ENCODE results near the gene BHLHE23. TPM values are rescaled to one million over a fixed set of nuclear protein-coding genes. Genes with fewer than 3 reads are reported as not detected.

The BHLHE23 gene
- total and polyA plus RNA-seq, 4 donors = not detected

GRCh38 chr20:62986257-62986800 is 20.4 kb downstream of the BHLHE23 start:
- TF ChIP-seq CTCF (IDR thresholded peaks at IDR 0.05; ENCODE audit: control extremely low read depth, extremely low read depth) = no peak
- Histone ChIP-seq H3K9ac (ENCODE audit: insufficient read depth in 1 of 2, low read length in 2 of 2) (no peak overlapping the region), H3K9me3 (ENCODE audit: control insufficient read depth in 4 of 4, insufficient read depth in 3 of 4, low read length in 3 of 4) (peaks cover 0 to 2% (median 0%) of the 10 kb centered on the region in 4 donors), H3K27ac (ENCODE audit: low read depth in 1 of 2, low read length in 1 of 2) (no peak overlapping the region), H3K27me3 (ENCODE audit: control insufficient read depth in 3 of 3, insufficient read depth in 3 of 3, low read length in 2 of 3) (peaks cover 3 to 14% (median 7%) of the 10 kb centered on the region in 3 donors), H3K36me3 (ENCODE audit: control insufficient read depth in 4 of 4, insufficient read depth in 4 of 4, low read length in 4 of 4) (no peaks in the 10 kb centered on the region), H3K4me3 (no peak overlapping the region), H3K4me1 (ENCODE audit: control insufficient read depth in 5 of 5, insufficient read depth in 5 of 5, low read length in 5 of 5) (no peaks in the 10 kb centered on the region)
- WGBS, 2 donors = 78% methylated on average over 6 of the region's 6 CpGs
- ATAC-seq (ENCODE audit: insufficient read depth, low FRiP score) (no peak), DNase-seq (no peak)

- WGBS, 2 donors = 72 to 76% methylated on average over 14 of the region's 14 CpGs
- no peak overlapping the region for H3K4me3 ChIP-seq
- H3K27ac ChIP-seq (ENCODE audit: low read depth in 1 of 2, low read length in 1 of 2) = no peak overlapping the region
- DNase-seq = no peak
- no peak for ATAC-seq (ENCODE audit: insufficient read depth, low FRiP score)
- no peak overlapping the region for H3K9ac ChIP-seq (ENCODE audit: insufficient read depth in 1 of 2, low read length in 2 of 2)
- H3K4me1 ChIP-seq (ENCODE audit: control insufficient read depth in 5 of 5, insufficient read depth in 5 of 5, low read length in 5 of 5) = no peaks in the 10 kb centered on the region
- no peaks in the 10 kb centered on the region for H3K36me3 ChIP-seq (ENCODE audit: control insufficient read depth in 4 of 4, insufficient read depth in 4 of 4, low read length in 4 of 4)
- TF ChIP-seq CTCF (IDR thresholded peaks at IDR 0.05; ENCODE audit: control extremely low read depth, extremely low read depth) = no peak
- H3K27me3 ChIP-seq (ENCODE audit: control insufficient read depth in 3 of 3, insufficient read depth in 3 of 3, low read length in 2 of 3) = peaks cover under 1 to 17% (median 9%) of the 10 kb centered on the region in 3 donors
- H3K9me3 ChIP-seq (ENCODE audit: control insufficient read depth in 4 of 4, insufficient read depth in 3 of 4, low read length in 3 of 4) = peaks cover 0 to 2% (median 0%) of the 10 kb centered on the region in 4 donors
Measured at GRCh38 chr20:62985444-62985778, 21.4 kb downstream of the BHLHE23 start.

GRCh38 chr20:62984666-62985443 is 21.9 kb downstream of the BHLHE23 start:
- Histone ChIP-seq H3K4me3 (no peak overlapping the region), H3K4me1 (ENCODE audit: control insufficient read depth in 5 of 5, insufficient read depth in 5 of 5, low read length in 5 of 5) (no peaks in the 10 kb centered on the region), H3K27me3 (ENCODE audit: control insufficient read depth in 3 of 3, insufficient read depth in 3 of 3, low read length in 2 of 3) (peaks cover 0 to 22% (median 13%) of the 10 kb centered on the region in 3 donors), H3K36me3 (ENCODE audit: control insufficient read depth in 4 of 4, insufficient read depth in 4 of 4, low read length in 4 of 4) (no peaks in the 10 kb centered on the region), H3K27ac (ENCODE audit: low read depth in 1 of 2, low read length in 1 of 2) (no peak overlapping the region), H3K9me3 (ENCODE audit: control insufficient read depth in 4 of 4, insufficient read depth in 3 of 4, low read length in 3 of 4) (peaks cover 0 to 2% (median 0%) of the 10 kb centered on the region in 4 donors), H3K9ac (ENCODE audit: insufficient read depth in 1 of 2, low read length in 2 of 2) (no peak overlapping the region)
- ATAC-seq (ENCODE audit: insufficient read depth, low FRiP score) (no peak), DNase-seq (no peak)
- TF ChIP-seq CTCF (IDR thresholded peaks at IDR 0.05; ENCODE audit: control extremely low read depth, extremely low read depth) = no peak
- 72 to 84% methylated on average over 18 of the region's 18 CpGs for WGBS, 2 donors
